Panc1 (cell line): ENCODE measurements around the gene KIF21A. TPM values are rescaled to one million over a fixed set of nuclear protein-coding genes. Genes with fewer than 3 reads are reported as not detected.

ENCODE experiments used
- ATAC-seq: fragments of 200-7000 bp; cut with Tn5 transposase; 2 replicates; pipeline ENCODE4 v1.9.1; 2020; ENCODE audit warnings: mild to moderate bottlenecking, moderate library complexity
- BruUV-seq: library from RNA; stranded (reverse); fragments of 400-500 nt; replicated peaks from 2 replicates; lab custom pipeline; 2021; lab: Mats Ljungman, UMichigan
- CTCF ChIA-PET: fragments of 300-600 bp; sonication (Branson Sonifier 250); formaldehyde crosslinking; loops from one replicate; lab custom pipeline; 2022; ENCODE audit warnings: antibody characterized with exemption; lab: Charles Lee
- POLR2A ChIA-PET: fragments of 300-600 bp; sonication (Branson Sonifier 250); formaldehyde crosslinking; loops from one replicate; lab custom pipeline; 2022; ENCODE audit warnings: antibody characterized with exemption; lab: Charles Lee
- DNase-seq: peaks from one replicate; pipeline ENCODE4 v3.0.0-alpha.2; 2010; ENCODE audit warnings: low read depth, low spot score
- H3K27ac ChIP-seq: 2 replicates; pipeline ENCODE4 v1.5.1; 2011; ENCODE audit warnings: mild to moderate bottlenecking, low read length, inconsistent platforms
- H3K27me3 ChIP-seq: fragments of 200-500 bp; sonication (Bioruptor generic); 2 replicates; pipeline ENCODE4 v1.6.0; 2014; ENCODE audit warnings: low read length, inconsistent platforms; ENCODE audit not compliant: control insufficient read depth, insufficient read depth
- H3K36me3 ChIP-seq: fragments of 200-500 bp; sonication (Bioruptor generic); 2 replicates; pipeline ENCODE4 v1.5.1; 2014; ENCODE audit warnings: inconsistent platforms, mild to moderate bottlenecking, low read length, moderate library complexity; ENCODE audit not compliant: control insufficient read depth, insufficient read depth
- H3K4me1 ChIP-seq: 2 replicates; pipeline ENCODE4 v1.5.1; 2011; ENCODE audit warnings: inconsistent platforms, mild to moderate bottlenecking, low read length, moderate library complexity; ENCODE audit not compliant: control insufficient read depth, insufficient read depth
- H3K4me3 ChIP-seq, 2 experiments: 2 replicates each; pipeline ENCODE4 v1.5.1; 2011 to 2012; ENCODE audit warnings: low read depth in 2 of 2, low read length in 2 of 2, mild to moderate bottlenecking in 2 of 2, inconsistent platforms in 1 of 2, moderate library complexity in 1 of 2
- H3K9me3 ChIP-seq: fragments of 200-500 bp; sonication (Bioruptor generic); 2 replicates; pipeline ENCODE4 v1.5.1; 2014; ENCODE audit warnings: low read depth, mild to moderate bottlenecking, inconsistent platforms, low read length, moderate library complexity; ENCODE audit not compliant: control insufficient read depth, insufficient read depth
- POLR2AphosphoS5 ChIP-seq: IDR thresholded peaks from 2 replicates; pipeline ENCODE4 v1.6.1; 2012; ENCODE audit warnings: mild to moderate bottlenecking, low read depth, low read length, moderate library complexity
- REST ChIP-seq, 2 experiments: IDR thresholded peaks; 2 replicates each; pipeline ENCODE4 v1.6.1; 2011 to 2012; ENCODE audit warnings: low read depth in 2 of 2, control low read depth in 1 of 2, low read length in 1 of 2, mild to moderate bottlenecking in 1 of 2, moderate library complexity in 1 of 2; ENCODE audit not compliant: insufficient read depth in 1 of 2
- SIN3A ChIP-seq: IDR thresholded peaks from 2 replicates; pipeline ENCODE4 v1.6.1; 2012; ENCODE audit warnings: low read depth, mild to moderate bottlenecking, low read length, moderate library complexity, borderline replicate concordance; ENCODE audit not compliant: insufficient read depth
- TCF7L2 ChIP-seq: IDR thresholded peaks from 2 replicates; pipeline ENCODE4 v1.6.1; 2011; ENCODE audit warnings: mild to moderate bottlenecking, low read depth, low read length, inconsistent platforms
- in situ Hi-C: cut with HindIII; loops from 2 replicates; pipeline ENCODE4 v1.10.0; 2016; ENCODE audit warnings: low sequenced_read_pairs, low pct_unique_long_range_greater_than_20kb
- intact Hi-C: fragments of 100-400 bp; cut with micrococcal nuclease; formaldehyde crosslinking; loops from one replicate; pipeline ENCODE4 v1.10.0; 2022; ENCODE audit not compliant: unreplicated experiment
- total RNA-seq: library from RNA; stranded (reverse); gene quantifications from one replicate; pipeline ENCODE4 v1.2.1, GENCODE V29; 2021; ENCODE audit not compliant: unreplicated experiment
- TF ChIP-seq, protein P1 (sequence below): fragments of 450-650 bp; IDR thresholded peaks from 2 replicates; pipeline ENCODE4 v1.5.1; 2017; ENCODE audit warnings: mild to moderate bottlenecking

Gene KIF21A
- total RNA-seq, 1 experiment from 2014 or later = 25.6 TPM

- no peaks in the 10 kb centered on the region for H3K9me3 ChIP-seq
- DNase-seq (no peak), ATAC-seq (no peak)
- ChIA-PET POLR2A (no interaction called here), CTCF (no interaction called here)
- no TSS peak for BruUV-seq
- in situ Hi-C loops = no loop called here
- peaks cover 10% of the 10 kb centered on the region for H3K36me3 ChIP-seq
- no peaks in the 10 kb centered on the region for H3K27me3 ChIP-seq
- H3K27ac ChIP-seq = no peak overlapping the region
- no peak for TF ChIP-seq REST (IDR thresholded peaks at IDR 0.05; ENCODE audit: insufficient read depth in 1 of 2, low read depth in 2 of 2, low read length in 1 of 2)
- no peak for TF ChIP-seq POLR2AphosphoS5
- TF ChIP-seq, protein P1, sequence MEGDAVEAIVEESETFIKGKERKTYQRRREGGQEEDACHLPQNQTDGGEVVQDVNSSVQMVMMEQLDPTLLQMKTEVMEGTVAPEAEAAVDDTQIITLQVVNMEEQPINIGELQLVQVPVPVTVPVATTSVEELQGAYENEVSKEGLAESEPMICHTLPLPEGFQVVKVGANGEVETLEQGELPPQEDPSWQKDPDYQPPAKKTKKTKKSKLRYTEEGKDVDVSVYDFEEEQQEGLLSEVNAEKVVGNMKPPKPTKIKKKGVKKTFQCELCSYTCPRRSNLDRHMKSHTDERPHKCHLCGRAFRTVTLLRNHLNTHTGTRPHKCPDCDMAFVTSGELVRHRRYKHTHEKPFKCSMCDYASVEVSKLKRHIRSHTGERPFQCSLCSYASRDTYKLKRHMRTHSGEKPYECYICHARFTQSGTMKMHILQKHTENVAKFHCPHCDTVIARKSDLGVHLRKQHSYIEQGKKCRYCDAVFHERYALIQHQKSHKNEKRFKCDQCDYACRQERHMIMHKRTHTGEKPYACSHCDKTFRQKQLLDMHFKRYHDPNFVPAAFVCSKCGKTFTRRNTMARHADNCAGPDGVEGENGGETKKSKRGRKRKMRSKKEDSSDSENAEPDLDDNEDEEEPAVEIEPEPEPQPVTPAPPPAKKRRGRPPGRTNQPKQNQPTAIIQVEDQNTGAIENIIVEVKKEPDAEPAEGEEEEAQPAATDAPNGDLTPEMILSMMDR = no peak
- TF ChIP-seq TCF7L2 = no peak
- TF ChIP-seq SIN3A = no peak
- intact Hi-C loops = no loop called here
- H3K4me1 ChIP-seq = no peaks in the 10 kb centered on the region
- no peak overlapping the region for H3K4me3 ChIP-seq
Measured at GRCh38 chr12:39331539-39332261, 111.2 kb downstream of the KIF21A start.

DNA sequence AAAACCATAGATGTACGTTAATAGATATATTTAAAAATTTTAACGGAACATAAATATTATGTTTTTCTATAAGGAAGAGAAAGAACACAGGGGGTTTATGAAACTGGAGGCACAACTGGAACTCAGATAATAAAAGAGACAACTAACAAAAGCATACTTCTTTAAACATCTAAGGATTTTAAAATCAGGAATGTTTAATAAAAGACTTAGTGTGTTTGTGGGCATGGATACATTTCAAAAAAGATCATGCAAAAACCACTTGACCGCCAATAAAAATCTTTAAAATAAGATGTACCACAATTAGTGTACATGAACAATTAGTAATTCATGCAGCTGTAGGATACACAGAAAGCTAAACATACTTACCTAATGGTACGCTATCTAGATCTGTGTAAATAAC is 113.0 kb downstream of the KIF21A start:
- Histone ChIP-seq H3K9me3 (no peaks in the 10 kb centered on the region), H3K36me3 (peaks cover 10% of the 10 kb centered on the region), H3K27ac (no peak overlapping the region), H3K4me3 (no peak overlapping the region), H3K4me1 (no peaks in the 10 kb centered on the region), H3K27me3 (no peaks in the 10 kb centered on the region)
- TF ChIP-seq, protein P1 = no peak
- POLR2A ChIA-PET = no interaction called here
- BruUV-seq = no TSS peak
- no peak for ATAC-seq
- intact Hi-C loops (loop anchor here (10.0 kb wide), 1 partner anchor 285 kb away; the partner anchor contains the start of gene ABCD2), in situ Hi-C loops (no loop called here)
- no peak for DNase-seq
- CTCF ChIA-PET = no interaction called here
